Cardiac muscle cell (in vitro differentiated cells and primary cell): Measurements from ENCODE around the gene PPIL6. TPM values are rescaled to one million over a fixed set of nuclear protein-coding genes. Genes with fewer than 3 reads are reported as not detected.

Experiments used
- DNase-seq, 2 donors: peaks; one replicate each; pipeline versions ENCODE4 v3.0.0 to v3.0.0-alpha.2; 2010 to 2017; ENCODE audit warnings: low read depth in 1 of 2, low spot score in 1 of 2
- H3K27ac ChIP-seq: fragments of 200-600 bp; sonication (generic); 2 replicates; pipeline ENCODE4 v1.5.1; 2016
- H3K27me3 ChIP-seq: fragments of 200-600 bp; sonication (generic); 2 replicates; pipeline ENCODE4 v1.6.0; 2016; ENCODE audit warnings: control low read depth
- H3K36me3 ChIP-seq: fragments of 200-600 bp; sonication (generic); 2 replicates; pipeline ENCODE4 v1.5.1; 2016; ENCODE audit warnings: control low read depth
- H3K4me1 ChIP-seq: fragments of 200-600 bp; sonication (generic); 2 replicates; pipeline ENCODE4 v1.8.1; 2017; ENCODE audit warnings: low read depth, mild to moderate bottlenecking, mixed run types
- H3K4me3 ChIP-seq: fragments of 200-600 bp; sonication (generic); 2 replicates; pipeline ENCODE4 v1.5.1; 2016; ENCODE audit warnings: mild to moderate bottlenecking
- H3K9me3 ChIP-seq: fragments of 200-600 bp; sonication (generic); 2 replicates; pipeline ENCODE4 v1.5.1; 2017; ENCODE audit warnings: low read depth, mild to moderate bottlenecking, control low read depth
- CTCF ChIP-seq: IDR thresholded peaks from 2 replicates; pipeline ENCODE4 v1.5.1; 2012; ENCODE audit warnings: low read depth, mild to moderate bottlenecking, low read length
- polyA plus RNA-seq: library from polyadenylated mRNA; unstranded; fragments of >200 nt; fragmentation: Nextera tagmentation; extraction: Ambion mirVana; gene quantifications from 2 replicates; pipeline ENCODE4 v1.2.1, GENCODE V29; 2016
- total RNA-seq: library from RNA; depleted of rRNA; stranded (reverse); fragments of >200 nt; gene quantifications from 2 replicates; pipeline ENCODE4 v1.2.3, GENCODE V29; 2016

The PPIL6 gene
- total and polyA plus RNA-seq, 2 experiments from 2014 or later, result 7.3 to 8.7 TPM

DNA sequence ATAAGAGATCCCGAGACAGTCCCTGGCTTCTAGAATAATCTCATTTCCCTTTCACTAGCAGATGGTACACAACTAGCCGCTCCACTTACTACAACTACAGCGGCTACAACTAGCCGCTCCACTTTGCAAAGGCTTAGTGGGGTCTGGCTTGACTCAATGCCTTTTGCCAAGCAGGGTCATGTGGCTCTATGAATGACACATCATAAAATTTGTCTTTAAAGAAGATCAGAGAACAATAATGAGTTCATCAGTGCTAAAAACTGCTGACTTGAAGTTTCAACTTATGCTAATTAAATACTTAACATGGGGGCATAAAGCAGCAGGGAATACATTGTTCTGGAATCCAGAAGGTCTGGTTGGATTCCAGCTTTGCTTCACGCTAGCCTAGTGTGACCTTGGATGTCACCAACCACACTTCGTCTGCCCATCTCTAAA, 17.2 kb upstream of the PPIL6 start:
- H3K9me3 ChIP-seq, result no peaks in the 10 kb centered on the region
- DNase-seq, result no peak
- peaks cover 7% of the 10 kb centered on the region for H3K27me3 ChIP-seq
- H3K4me1 ChIP-seq, result no peaks in the 10 kb centered on the region
- H3K36me3 ChIP-seq, result no peaks in the 10 kb centered on the region
- TF ChIP-seq CTCF, result no peak
- H3K4me3 ChIP-seq, result no peak overlapping the region
- H3K27ac ChIP-seq, result no peak overlapping the region

DNA sequence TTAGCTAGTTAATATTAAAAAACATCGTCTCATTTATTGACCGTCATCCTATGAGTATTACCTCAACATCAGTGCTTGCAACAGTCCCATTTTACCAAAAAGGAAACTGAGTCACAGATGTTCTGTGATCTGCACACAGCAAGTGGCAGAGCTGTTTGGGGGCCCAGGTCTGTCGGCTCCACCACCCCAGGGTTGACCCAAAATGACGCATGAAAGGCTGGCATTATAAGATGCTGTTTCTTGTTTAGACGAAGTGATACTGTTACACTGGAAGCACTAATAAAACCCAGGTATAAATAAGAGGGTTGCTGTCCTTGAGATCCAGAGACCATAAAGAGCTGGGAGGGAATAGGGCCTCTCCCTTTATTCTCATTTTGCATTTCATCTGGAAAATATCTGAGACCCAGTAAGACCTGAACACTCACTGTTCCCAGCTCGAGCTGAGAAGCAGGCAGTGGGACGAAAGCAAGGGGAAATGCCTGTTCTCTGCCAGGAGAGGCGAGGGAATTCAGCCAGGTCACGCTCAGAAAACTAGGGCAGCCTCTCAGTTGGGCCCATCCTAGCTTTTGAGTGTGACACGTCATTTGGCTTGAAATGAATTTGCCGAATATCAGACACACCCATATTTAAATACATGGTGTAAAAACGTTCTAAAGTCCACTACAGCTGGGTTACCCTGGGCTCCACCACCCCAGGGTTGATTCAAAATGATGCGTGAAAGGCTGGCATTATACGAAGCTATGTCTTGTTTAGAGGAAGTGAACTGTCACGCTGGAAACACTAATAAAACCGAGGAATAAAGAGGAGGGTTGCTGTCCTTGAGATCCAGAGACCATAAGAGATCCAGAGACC, 16.5 kb upstream of the PPIL6 start:
- DNase-seq, result peak in 1 of 2 donors; percentile 73
- Histone ChIP-seq H3K4me1 (no peaks in the 10 kb centered on the region), H3K36me3 (no peaks in the 10 kb centered on the region), H3K27ac (no peak overlapping the region), H3K27me3 (peaks cover 7% of the 10 kb centered on the region), H3K4me3 (no peak overlapping the region), H3K9me3 (no peaks in the 10 kb centered on the region)
- TF ChIP-seq CTCF, result no peak

GRCh38 chr6:109456111-109456583, 15.7 kb upstream of the PPIL6 start:
- no peak for TF ChIP-seq CTCF
- Histone ChIP-seq H3K36me3 (no peaks in the 10 kb centered on the region), H3K27me3 (peaks cover 7% of the 10 kb centered on the region), H3K9me3 (no peaks in the 10 kb centered on the region), H3K4me1 (no peaks in the 10 kb centered on the region), H3K27ac (no peak overlapping the region), H3K4me3 (peak overlapping the region; percentile 53)
- DNase-seq, result peak in 1 of 2 donors; percentile 53

DNA sequence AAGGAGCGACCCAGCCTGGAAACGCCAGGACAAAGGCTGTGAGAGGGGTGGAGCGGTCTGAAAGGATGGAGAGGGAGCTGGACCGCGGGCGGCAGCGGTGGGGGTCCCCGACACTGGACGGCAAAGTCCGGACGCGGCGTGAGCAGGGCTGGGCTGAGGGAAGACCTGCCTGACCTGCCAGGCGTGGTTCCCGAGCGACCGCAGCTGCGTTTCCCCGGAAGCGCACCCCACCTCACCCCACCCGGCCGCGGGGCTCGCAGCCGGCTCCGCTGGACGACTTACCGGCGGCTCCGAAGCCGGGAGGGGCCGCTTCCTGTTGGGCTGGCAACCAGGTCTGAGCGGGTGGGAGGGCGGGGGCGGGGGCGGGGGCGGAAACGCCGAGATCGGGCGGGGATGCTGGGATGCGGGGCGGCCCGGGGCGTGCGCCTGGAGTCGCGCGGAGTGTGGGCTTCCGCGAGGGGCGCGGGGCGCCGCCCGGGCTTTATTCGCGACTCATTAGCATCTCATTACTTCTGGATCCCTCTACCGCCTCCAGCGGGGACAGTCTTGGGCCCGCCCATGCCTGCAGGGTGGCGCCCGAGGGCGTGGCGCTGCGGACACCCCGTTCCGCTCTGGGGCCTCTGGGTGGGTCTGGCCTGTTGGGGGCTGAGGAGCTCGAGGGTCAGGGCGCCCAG, 15.1 kb upstream of the PPIL6 start, which contains the start of gene MICAL1:
Gene MICAL1, minus strand, starts transcription at position 336 of the 674 bp plus-strand sequence. CDS start 1,576 bp downstream, outside the sequence.
- Histone ChIP-seq H3K27me3 (peaks cover 7% of the 10 kb centered on the region), H3K4me3 (peak within 1 kb of the TSS; percentile 53), H3K36me3 (no peaks in the 10 kb centered on the region), H3K4me1 (no peaks in the 10 kb centered on the region), H3K27ac (no peak within 1 kb of the TSS), H3K9me3 (no peaks in the 10 kb centered on the region)
- DNase-seq, result peak; percentile 60 to 65
- peak; percentile 29 for TF ChIP-seq CTCF

DNA sequence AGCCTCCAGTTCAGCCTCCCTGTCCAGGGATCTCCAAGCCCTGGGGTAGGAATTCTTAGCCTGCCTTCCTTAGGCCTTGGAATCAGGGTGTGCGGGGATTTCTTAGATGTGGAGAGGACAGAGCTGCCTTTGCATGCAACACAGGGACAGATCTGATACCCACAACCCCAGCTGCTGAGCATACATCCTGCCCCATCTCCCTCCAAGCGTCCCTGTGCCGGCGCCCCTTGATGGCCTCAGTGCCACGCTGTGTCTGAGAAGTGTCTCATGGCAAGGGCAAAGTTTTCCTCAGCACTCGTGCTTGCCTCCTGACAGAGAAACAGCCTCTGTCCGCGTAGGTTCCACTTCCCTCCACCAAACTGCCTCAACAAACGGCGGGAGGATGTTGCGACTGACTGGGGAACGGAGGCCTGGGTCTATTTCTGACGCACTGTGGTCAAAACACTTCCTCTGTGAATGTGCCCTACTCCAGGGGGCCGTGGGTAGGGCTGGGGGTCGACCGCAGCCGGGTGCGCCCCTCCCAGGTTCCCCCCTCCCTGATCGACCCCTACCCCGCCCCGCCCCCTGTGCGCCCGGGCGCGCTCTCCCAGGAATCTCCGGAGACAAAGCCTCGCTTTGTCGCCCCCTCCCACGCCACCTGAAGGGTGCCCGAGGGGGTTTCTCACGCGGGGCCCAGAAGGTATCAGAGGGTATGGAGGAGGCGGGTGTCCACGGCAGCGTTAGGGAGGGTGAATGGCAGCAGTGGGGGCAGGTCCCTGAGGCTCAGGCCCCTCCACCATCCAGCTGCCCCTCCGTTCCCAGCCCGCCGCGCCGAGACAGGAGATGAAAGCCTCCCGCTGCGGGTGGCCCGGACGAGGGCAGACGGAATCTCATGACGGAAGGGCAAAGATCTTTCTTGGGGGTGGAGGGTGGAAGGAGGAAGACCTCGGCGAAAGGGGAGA, 14.3 kb upstream of the PPIL6 start:
- Histone ChIP-seq H3K36me3 (no peaks in the 10 kb centered on the region), H3K4me3 (peak overlapping the region; percentile 53), H3K4me1 (no peaks in the 10 kb centered on the region), H3K27me3 (peaks cover 7% of the 10 kb centered on the region), H3K27ac (no peak overlapping the region), H3K9me3 (no peaks in the 10 kb centered on the region)
- TF ChIP-seq CTCF, result no peak
- DNase-seq, result peak in 1 of 2 donors; percentile 31
